GM21786 (cell line): ENCODE results near the gene EPN2.
"Not testable (repeated sequence)": the region's sequence is repeated elsewhere in the genome, so short reads cannot be mapped to it uniquely, and the experiment has no call there.

Source experiments
- ATAC-seq: cut with Tn5 transposase; IDR thresholded peaks from one replicate; pipeline ENCODE4 v1.9.1; 2021; ENCODE audit not compliant: unreplicated experiment

The EPN2 gene

DNA sequence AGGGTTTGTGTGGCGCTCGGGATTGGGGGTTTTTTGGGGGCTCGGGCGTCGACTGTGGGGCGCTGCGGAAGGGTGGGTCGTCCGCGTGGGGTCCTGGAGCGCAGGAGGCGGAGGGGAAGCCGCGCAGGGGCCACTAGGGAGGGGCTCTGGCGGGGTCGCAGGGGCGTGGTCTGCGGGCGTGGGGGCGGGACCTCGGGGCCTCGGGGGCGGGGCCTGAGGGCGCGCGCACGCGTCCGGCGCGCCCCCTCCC is at the start of gene EPN2:
TSS of gene EPN2 (plus strand) at position 228 of the 250 bp plus-strand sequence. CDS start 45,754 bp downstream, outside the sequence.
- peak; percentile 58 for ATAC-seq

DNA sequence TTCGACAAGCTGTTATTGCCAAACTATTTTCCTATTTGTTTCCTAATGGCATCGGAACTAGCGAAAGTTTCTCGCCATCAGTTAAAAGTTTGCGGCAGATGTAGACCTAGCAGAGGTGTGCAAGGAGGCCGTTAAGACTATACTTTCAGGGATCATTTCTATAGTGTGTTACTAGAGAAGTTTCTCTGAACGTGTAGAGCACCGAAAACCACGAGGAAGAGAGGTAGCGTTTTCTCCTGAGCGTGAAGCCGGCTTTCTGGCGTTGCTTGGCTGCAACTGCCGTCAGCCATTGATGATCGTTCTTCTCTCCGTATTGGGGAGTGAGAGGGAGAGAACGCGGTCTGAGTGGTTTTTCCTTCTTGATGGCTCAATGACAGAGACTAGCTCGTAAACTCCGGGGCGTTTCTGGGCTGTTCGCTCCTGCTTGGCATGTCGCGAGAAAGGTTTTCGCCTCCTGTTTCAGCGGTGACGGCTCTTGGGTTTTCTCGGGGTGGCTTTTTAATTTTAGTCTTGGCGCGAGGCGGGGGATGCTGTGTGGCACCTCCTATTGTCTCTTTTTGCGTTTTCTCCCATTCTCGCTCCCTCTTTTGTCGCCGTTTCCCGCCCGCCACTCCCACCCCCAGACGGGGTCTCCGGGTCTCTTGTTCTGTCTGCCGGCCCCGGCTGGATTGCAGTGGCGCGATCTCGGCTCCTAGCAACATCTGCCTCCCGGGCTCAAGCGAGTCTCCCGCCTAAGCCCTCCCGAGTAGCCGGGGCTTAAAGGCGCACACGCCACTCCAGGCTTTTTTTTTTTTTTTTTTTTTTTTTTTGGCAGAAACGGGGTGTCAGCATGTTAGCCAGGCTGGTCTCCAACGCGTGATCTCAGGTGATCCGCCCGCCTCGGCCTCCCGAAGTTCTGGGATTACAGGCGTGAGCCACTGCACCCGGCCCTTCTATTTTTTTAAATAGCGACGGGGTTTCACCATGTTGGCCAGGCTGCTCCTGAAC is 49.0 kb upstream of the EPN2 start:
- ATAC-seq = not testable (repeated sequence)

DNA sequence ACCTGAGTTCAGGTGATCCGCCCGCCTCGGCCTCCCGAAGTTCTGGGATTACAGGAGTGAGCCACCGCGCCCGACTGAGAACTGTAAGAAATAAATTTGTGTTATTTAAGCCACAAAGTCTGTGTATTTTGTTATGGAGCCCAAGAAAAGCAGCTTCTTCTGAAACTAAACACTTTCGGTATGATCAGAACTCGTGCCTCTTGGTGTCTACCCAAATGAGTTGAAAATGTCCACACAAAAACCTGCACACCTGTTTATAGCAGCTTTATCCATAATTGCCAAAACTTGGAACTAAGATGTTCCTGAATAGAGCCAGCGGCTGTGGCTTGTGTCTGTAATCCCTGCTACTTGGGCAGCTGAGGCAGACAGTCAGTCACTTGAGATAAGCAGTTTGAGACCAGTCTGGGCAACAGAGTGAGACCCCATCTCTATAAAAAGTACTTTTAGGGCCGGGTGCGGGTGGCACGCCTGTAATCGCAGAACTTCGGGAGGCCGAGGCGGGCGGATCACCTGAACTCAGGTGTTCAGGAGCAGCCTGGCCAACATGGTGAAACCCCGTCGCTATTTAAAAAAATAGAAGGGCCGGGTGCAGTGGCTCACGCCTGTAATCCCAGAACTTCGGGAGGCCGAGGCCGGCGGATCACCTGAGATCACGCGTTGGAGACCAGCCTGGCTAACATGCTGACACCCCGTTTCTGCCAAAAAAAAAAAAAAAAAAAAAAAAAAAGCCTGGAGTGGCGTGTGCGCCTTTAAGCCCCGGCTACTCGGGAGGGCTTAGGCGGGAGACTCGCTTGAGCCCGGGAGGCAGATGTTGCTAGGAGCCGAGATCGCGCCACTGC is 48.1 kb upstream of the EPN2 start:
- ATAC-seq = not testable (repeated sequence)

DNA sequence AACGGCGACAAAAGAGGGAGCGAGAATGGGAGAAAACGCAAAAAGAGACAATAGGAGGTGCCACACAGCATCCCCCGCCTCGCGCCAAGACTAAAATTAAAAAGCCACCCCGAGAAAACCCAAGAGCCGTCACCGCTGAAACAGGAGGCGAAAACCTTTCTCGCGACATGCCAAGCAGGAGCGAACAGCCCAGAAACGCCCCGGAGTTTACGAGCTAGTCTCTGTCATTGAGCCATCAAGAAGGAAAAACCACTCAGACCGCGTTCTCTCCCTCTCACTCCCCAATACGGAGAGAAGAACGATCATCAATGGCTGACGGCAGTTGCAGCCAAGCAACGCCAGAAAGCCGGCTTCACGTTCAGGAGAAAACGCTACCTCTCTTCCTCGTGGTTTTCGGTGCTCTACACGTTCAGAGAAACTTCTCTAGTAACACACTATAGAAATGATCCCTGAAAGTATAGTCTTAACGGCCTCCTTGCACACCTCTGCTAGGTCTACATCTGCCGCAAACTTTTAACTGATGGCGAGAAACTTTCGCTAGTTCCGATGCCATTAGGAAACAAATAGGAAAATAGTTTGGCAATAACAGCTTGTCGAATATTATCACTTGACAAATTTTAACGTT is 47.3 kb upstream of the EPN2 start:
- ATAC-seq = not testable (repeated sequence)

DNA sequence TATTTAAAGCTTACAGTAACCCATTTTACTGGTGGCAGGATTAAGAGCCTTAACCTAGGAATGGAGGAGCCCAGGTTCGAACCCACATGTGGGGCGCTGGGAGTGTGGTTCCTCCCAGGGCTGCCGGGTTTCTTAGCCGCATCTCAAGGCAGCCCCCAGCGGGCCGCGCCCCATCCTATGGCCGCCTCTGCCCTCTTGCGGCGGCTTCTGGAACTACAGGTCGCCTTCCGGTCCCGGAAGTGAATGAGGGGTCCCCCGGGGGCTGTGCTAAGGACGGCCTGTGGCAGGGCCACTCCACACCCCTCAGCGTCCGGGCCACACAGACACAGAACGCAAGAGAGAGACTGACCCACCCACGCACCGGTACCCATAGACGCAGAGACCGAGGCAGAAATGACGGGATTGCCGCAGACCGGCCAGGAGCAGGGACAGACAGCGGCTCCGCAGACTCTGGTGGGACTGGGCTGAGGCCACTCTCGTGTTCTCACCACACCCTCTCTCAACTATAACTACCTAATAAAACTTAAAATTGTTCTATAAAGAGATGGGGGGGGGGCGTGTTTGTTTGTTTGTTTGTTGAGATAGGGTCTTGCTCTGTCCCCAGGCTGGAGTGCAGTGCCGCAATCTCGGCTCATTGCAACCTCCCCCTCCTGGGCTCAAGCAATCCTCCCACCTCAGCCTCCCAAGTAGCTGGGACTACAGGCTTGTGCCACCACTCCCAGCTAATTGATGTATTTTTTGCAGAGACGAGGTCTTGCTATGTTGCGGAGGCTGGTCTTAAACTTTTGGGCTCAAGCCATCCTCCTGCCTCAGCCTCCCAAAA is 40.6 kb upstream of the EPN2 start:
- ATAC-seq = peak; percentile 55

DNA sequence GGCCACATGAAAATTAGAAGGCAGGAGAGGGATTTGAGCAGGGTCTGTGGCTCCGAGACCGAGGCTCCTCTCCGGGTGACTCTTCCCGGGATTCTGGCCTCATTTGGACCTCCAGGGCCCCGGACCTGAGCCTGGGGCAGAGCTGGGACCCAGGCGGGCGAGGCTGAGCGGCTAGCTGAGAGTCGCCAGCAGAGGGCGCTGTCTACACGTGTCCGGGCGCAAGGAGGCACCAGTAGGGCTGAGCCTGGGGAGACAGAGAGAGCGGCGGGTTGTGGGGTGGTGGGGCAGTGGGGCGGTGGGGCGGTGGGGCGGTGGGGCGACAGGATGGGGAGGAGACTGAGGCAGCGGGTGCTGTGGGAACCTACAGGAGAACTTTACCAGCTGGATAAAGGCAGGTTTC is 34.7 kb upstream of the EPN2 start:
- not testable (repeated sequence) for ATAC-seq

DNA sequence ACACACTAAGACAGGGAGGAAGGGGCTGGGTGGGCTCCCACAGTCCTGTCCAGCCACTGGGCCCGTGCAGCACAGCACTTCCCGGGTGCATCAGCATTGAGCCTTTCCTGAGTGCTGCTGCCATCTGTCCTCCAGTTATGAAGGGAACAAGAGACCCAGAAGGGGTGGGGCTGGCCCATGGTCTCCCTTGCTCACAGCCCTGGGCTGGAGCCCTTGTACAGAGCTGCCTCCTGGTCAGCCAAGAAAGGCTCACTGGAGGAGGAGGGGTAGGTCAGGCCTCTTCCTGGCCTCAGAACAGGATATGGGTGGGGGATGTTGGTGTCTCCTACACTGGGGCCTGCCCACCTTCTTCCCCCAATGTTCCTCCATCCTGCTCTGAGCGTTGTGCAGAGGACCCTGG is 33.7 kb upstream of the EPN2 start:
- not testable (repeated sequence) for ATAC-seq

DNA sequence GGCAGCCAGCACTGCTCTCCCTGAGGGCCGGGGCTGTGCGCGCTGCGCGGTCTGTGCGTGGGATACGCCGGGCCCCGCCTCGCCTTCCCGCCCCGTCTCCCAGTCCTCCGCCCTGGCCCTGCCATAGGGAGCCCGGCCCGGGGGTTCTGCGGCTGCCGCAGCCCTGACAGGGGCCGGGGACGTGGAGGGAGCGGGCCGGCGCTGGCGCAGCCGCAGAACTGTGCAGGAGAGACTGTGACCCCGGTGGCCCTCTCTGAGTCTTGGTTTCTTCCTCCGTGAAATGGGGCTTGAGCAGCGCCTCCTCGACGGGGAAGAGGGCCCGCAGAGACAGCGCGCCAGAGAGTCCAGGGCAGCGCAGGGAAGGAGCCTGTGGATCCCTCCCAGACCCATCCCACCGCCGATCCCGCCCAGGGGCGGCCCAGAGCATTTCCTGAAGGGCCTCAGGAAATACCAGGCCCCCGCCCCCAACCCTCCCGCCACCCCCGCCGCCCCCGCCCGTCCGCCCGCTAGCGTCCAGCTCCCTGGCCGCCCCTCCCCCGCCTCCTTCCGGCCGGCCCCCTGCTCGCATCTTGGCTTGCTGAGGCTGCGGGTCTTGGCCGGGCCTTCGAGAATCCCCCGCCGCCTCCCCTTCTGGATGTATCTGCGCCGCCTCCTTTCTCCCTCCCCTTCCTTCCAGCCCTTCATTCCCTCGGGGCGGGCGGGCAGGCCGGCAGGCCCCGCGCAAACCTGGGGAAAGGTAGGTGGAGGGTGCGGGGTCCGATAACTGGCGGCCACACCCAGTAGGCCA is 21.9 kb upstream of the EPN2 start:
- ATAC-seq = not testable (repeated sequence)

DNA sequence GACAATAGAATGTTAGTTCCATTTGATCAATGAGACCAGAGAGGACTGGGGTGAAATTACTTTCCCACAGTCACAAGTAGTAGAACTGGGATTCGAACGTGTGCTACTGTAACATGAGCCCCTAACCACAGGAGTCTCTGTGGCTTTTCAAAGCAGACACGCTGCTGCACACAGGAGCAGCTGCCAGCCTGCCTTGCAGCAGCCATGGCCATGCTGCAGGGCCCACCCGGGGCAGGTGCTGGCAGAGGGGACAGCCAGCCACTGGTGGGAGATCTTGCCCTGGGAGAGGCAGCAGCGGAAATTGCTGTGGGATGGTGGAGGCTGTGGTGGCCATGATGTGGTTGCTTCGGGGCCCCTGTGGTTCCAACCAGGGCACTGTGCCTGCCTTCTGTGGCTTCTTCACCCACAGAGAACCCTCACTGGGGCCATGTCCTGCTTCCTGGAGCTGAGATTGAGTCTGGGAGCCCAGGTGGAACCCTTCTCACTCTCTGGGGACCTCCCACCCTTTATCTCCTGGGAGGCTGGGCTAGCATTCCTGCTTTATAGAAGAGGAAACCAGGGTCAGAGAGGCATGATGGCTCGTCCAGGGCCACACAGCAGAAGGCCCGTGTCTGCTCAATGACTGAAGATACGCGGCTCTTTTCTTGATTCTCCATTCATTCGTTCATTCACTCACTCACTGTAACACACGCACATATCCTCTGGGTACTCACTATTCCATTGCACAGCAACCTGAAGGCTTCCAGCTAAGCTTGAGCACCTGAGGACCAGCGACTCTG is 20.8 kb upstream of the EPN2 start:
- not testable (repeated sequence) for ATAC-seq

DNA sequence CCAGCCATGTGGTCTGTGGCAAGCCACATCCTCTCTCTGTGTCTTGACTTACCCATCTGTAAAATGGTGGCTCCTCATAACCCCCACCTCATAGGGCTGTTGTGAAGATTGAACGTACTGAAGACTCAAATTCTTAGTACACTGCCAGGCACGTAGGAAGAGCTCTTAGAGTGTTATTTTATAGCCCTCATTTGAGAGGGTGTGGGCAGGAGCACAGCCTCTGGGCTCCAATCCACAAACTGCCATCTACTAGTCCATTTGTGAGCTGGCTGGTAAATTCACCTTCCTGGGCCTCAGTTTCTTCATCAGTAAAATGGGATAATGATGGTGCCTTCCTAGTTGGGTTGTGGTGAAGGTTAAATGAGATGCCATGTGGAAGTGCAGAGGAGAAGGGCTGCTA is 18.3 kb upstream of the EPN2 start:
- not testable (repeated sequence) for ATAC-seq

DNA sequence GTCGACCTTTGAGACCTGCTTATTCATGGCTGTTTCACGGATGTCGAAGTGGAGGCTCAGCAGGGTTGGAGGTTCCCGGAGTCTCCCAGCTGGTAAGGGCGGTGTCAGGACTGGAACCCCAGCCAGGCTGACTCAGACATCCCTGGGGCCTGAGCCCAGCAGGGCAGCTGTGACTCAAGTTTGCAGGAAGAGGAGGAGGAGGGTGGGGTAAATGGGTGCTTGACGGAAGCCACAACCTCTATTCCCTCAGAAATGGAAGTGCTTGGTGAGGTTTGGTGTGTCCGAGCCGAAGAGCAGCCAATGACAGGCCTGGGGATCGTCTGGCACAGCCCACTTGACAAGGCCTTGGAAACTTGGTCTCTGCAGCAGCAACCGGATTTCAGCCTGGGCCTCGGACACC is 17.8 kb upstream of the EPN2 start:
- not testable (repeated sequence) for ATAC-seq

DNA sequence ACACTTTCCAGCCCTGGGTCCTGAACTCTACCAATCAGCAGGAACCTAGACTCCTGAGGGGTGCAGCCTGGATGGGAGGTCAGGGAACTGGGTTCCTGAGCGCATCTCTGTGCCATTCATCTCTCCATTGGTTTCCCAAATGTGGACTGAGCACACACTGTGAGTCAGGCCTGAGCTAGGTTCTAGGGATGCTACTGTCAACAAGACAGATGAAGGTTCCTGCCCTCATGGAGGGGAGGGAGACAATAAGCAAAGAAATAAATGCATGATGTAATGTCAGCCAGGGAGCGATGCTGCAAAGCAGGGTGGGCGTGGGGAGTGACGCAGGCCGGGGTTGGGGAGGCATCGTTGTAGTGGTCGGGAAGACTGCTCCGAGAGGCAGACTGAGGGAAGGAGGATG is 17.0 kb upstream of the EPN2 start:
- ATAC-seq = not testable (repeated sequence)

DNA sequence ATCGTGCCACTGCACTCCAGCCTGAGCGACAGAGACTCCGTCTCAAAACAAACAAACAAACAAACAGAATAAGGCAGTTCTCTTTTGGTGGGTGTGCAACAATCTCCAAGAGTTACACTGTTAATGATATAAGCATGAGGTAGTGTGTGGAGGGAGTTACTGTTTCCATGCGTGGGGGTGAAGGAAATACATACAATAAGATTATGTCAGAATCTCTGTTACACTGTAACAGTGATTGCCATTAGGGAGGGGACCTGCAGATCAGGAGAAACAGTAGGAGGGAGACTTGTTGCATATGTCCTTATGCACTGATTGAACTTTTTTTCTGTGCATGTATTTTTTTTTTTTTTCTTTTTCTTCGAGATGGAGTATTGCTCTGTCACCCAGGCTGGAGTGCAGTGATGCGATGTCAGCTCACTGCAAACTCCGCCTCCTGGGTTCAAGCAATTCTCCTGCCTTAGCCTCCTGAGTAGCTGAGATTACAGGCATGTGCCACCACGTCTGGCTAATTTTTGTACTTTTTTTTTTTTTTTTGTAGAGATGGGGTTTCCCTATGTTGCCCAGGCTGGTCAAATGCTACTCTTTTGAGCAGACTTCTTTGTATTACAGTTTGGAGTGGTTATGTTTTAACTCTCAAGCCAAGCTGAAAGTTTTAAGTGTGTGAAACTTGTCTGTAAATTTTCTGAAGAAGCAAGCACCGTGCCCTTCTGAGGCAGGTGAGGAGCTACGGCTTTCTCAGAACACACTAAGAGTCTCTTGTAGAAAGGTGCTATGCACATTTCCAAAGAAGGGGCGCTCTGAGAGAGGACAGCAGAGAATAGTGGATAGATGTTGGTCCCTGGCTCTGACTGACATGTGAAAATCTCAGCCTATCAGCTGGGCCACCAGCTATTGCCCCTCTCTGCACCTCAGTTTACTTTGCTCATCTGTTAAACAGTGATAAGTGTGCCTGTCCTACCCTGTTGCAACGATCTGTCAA is 10.3 kb upstream of the EPN2 start:
- ATAC-seq = not testable (repeated sequence)

DNA sequence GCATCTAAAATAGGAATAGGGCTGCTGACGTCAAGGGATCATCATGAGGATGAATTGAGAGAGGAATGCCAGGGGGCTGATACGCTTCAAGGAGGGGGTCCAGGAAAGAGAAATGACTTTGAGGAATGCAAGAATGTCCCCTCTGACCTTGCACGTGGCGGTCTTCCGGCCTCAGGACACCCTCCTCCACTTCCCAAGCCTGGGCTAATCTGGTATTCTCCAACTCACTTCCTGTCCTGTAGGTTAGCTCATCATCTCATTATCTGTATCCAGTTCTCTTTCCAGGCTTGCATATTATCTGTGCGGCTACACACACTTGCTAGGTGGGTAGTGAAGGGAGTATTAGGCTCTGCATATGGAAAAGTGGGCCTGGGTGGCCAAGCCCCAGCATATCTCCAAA is 2.5 kb upstream of the EPN2 start:
- not testable (repeated sequence) for ATAC-seq

DNA sequence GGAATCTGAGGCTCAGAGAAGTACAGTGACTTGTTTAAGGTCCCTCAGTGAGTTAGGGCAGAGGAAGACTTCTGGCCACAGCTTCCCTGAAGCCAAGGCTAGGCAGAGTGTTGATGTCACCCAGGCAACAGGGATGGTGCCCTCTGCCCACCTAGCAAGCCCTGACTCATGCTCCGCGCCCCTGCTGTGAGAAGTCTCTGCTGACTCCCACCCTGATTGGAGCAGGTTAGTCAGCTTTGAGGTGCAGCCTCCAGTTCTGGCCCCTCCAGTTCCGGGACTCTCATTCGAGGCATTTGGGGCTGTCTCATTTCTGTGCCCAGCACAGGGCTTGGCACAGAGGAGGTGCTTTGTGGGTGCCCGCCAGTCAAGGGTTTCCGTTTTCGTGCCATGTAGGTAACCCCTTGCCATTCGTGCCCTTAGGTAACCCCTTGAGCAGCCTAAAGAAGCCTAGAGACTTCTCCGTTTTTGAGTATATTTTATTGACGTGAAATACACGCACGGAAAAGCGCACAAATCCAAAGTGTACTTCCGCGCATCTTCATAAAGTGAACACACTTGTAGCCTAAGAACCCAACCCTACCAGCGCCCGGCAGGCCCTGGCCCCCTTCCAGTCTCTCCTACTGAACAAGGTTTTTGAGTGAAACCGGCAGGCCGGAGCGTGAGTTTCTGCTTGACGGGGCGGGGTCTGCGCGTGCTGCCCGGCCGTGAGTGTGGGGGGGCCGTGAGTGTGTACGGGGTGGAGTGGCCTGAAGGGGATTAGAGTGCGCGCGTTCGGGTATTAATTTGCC is 621 bp upstream of the EPN2 start:
- ATAC-seq = peak; percentile 24

DNA sequence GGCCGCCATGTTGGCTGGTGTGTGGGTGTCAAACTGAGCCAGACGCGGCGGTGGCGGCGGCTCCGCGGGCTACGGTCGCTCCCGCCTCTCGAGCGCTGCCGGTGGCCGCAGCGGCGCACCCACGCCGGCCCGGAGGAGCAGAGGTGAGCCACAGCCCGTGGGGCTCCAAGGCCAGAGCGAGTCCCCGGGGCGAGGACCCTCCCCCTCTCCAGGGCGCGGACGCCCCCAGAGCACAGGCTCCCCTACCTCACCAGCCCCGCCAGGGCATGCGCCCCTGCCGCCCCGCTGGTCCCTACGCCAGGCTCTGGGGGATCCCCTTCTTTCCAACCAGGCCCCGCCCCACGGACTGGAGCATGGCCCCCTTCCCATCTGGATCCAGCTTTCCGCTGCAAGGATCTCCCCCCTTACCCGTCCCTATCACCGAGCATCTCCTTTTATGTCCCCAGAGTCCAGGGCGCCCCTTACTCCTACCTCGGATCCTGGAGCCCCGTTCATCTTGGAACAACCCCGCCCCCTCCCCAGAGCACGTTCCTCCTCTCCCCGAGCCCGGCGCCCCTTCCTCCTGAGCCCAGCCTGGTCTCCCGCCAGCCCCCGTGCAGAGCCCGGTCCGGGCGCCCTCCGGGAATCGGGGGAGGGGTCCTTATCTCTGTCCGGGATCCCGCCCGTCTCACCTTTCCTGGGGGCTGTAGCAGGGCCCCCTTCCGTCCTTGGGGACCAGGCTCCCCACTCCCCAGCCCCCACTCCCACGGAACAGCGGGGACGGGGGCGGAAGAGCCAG is 412 bp downstream of the EPN2 start:
- peak; percentile 37 for ATAC-seq
